Activated CD4-positive, alpha-beta T cell treated with anti-CD3 and anti-CD28 coated beads for 1 hour (primary cell): ENCODE results near the gene MMP26.
"Not testable (repeated sequence)": the region's sequence is repeated elsewhere in the genome, so short reads cannot be mapped to it uniquely, and the experiment has no call there.

Source experiments
- DNase-seq: peaks from one replicate; pipeline ENCODE4 v3.0.0-alpha.2; 2020

MMP26 gene

DNA sequence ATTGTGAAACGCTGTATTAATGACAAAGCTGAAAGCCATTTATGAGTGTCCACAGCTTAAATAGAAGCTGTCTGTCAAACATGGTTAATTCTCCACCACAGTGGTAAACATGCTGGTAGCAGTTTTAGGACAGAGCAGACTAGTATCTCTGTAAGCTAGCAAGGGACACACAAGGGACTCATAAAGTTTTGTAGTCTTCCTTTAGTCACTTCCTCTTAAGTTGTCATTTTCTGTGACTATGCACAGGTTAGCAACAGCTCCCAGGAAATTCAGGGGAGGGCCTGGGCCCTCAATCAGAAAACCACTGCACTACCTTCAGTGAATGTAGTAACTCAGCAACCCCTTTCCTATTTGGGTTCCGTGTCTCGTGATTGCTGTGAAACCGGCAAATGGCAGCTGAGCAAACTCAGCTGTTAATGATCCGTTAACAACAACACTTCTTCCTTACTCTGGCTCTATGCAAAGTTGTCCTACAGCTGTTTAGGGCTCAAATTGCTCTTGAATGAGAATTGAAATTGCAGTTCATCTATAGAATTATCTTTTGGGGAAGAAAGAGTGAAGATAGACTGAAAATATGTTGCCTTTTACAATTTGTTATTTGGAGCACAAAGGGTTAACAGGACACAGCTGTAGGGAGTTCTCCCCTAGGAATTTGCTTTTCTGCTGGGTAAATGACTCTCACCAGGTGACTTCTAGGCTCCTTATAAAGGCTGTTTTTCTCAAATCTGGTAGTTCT, at the start of gene MMP26:
Gene MMP26, plus strand, starts transcription at position 731 of the 736 bp plus-strand sequence.
- DNase-seq: no peak

- DNase-seq: no peak
These were observed 45.7 kb upstream of the MMP26 start for GRCh38 chr11:4658629-4659445.

DNA sequence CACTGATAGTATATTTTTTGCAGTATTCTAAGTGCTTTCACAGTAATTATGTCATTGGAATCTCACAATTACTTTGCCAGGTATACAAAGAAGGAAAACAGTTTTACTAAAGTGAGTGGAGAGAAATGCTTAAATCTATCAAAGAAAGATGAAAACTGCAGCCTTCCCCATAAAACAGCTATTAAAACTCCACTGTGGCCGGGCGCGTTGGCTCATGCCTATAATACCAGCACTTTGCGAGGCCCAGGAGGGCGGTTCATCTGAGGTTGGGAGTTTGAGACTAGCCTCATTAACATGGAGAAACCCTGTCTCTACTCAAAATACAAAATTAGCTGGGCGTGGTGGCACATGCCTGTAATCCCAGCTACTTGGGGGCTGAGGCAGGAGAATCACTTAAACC, 41.7 kb upstream of the MMP26 start:
- no peak for DNase-seq

- no peak for DNase-seq
These were observed 40.4 kb upstream of the MMP26 start for GRCh38 chr11:4664183-4664582.

GRCh38 chr11:4664786-4665185, 39.8 kb upstream of the MMP26 start:
- DNase-seq: no peak

- no peak for DNase-seq
These were observed 39.2 kb upstream of the MMP26 start for GRCh38 chr11:4665424-4665823.

DNA sequence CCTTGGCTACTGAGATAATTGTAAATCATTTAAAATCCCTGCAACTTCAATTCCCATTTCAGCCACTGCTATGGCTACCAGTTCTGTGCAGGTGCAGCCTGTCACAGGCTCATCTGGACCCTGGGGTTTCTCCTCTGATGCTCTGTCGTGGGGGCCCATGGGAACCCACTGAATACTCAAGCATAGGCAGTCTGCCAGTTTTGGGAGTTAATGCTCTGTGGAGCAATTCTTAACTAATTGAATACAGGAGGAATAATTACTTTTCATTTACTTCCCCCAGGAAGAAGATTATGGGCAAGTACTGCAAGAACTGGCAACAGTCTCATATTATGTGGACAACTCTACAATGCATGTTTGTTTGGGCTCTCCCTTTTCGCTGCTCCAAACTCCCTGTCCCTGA, 32.8 kb upstream of the MMP26 start:
- DNase-seq: no peak

GRCh38 chr11:4672470-4672869, 32.1 kb upstream of the MMP26 start:
- DNase-seq: no peak

DNA sequence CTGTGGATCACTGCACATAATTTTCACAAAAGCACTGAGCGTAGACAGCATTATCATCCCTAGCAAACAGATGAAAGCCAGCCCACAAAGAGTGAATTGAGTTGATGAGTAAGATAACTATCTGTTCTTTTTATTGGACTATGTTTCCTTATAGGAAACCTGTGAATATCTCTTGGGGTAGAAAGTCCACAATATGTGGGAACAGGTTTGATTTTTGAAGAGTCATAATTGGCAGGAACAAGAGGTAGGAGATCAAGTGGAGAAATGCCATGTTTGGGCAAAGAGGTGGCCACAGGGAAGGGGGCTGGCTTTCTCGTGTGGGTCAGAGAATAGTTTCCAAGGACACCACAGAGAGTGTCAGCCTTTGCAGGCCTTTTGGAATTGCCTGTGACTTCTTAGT, 30.8 kb upstream of the MMP26 start:
- DNase-seq: no peak

DNA sequence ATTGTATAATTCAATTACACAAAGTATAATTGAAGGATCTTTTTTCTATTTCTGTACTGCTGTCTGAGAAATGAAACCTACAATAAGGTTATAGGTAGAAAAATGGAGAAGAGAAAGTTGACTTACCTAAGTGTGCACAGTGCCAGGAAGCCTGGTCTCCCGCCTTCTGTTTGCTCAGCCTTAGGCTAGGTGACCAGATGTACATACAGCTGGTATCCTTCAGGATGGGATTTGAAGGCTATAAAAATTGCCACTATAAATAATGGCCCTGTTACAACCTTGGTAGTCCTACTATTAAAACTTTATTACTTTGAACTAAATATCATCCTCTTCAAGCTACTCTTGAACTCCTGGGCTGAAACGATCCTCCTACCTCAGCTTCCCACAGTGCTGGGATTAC, 26.6 kb upstream of the MMP26 start:
- DNase-seq: no peak

GRCh38 chr11:4680341-4680740, 24.2 kb upstream of the MMP26 start:
- no peak for DNase-seq

- DNase-seq: no peak
These were observed 21.8 kb upstream of the MMP26 start for GRCh38 chr11:4682623-4683419.

DNA sequence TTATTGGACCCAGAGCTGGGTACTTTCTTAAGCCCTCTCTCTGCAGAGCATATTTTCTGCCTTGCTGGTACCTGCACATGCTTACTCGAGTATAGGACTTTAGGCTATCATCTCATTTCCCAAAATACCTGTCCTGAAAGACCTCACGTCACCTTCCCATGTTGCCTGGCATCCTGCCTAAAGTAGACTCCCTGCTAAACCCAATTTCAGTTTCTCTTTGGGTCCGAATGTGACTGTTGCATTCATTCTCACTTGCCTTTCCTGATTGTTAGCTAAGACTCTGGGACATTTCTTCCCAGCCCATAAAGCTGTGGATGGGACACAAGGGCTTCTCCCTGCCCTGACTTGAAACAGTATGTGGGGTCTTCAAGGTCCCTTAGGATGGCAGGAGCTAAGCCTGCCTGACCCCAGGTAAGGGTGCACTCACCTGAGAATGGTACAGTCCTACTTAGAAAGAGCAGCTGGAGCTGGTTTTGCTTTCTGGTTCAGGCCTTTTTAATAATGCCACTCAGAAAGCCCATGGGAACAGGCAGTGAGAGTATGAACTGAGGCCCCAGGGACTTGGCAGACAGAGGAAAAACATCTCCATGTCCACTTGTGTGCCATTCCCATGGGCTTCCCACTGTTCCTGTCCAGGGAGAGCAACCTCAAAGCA, 19.8 kb upstream of the MMP26 start:
- no peak for DNase-seq

GRCh38 chr11:4695442-4695841, 9.1 kb upstream of the MMP26 start:
- DNase-seq: no peak

DNA sequence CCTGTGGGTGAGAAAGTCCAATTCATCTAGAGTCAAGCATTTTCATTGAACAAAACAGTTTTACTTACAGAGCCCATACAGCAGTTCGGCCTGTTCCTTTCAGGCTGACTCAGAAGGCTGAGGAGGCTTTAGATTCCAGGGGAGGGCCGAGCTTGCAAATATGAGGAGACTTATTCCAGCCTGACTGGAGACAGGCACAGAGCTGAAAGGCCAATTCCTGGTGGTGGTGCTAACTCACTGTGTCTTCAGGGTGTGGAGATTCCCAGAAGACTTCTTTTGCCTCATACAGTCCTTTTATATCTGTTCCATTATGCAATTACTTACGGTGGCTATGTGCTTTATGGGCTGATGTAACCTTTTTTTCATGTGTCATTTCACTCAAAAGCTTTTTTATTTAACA, 7.0 kb upstream of the MMP26 start, which contains the start of gene OR51E2:
Gene OR51E2, minus strand, starts transcription at position 269 of the 400 bp plus-strand sequence. CDS start 15,142 bp downstream, outside the sequence.
- no peak for DNase-seq

DNA sequence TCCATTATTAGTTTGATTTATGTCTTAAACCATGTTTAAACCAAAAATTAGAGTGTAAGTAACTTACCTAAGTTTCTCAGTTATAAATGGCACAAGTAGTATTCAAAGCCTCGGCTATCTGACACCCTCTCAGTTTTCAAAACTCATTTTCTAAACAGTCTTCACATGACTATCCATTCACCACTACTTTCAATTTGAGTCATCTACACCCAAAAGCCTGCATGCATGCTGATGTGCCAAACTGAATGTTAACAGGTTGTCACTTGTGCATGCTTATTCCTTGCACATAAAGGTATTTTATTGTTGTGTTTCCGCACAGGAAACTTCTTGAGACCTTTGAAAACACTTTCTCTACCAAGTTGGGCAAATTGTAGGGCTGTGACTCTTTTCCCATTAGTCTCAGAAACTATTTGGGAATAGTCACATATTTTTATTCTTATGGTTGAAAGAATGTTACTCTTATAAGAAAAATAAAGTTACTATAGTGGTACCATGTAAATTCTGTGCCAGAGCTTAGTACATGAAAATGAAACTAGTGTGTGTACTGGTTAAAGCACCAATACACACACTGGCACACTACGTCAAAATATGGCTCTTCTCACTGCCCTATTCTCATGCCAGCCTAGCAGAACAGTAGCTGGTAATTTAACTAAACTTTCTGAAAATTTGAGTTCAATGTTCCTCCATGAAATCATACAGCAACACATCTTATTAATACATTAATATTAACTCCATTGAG, 4.7 kb upstream of the MMP26 start:
- no peak for DNase-seq

- no peak for DNase-seq
These were observed 4.2 kb upstream of the MMP26 start for GRCh38 chr11:4700436-4700820.

GRCh38 chr11:4704790-4705334, 278 bp downstream of the MMP26 start:
- DNase-seq: no peak

DNA sequence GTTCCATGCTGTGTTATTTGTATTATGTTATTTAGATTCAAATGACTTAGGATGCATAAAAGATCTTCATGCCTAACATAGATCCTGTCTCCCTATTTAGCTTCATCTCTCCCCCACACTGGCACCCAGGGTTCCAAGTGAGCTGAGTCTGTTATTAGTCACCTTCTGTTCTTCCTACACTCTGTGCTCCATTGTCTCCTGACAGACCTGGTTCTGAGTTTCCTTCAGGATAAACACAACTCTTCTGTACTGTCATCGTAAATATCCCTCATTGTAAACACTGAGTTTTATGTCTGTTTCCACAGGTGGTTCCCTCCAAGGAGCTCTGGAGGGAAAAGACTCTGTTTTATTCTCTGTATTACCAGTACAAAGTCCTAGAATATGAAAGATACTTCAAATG, 8.7 kb downstream of the MMP26 start:
- DNase-seq: no peak

DNA sequence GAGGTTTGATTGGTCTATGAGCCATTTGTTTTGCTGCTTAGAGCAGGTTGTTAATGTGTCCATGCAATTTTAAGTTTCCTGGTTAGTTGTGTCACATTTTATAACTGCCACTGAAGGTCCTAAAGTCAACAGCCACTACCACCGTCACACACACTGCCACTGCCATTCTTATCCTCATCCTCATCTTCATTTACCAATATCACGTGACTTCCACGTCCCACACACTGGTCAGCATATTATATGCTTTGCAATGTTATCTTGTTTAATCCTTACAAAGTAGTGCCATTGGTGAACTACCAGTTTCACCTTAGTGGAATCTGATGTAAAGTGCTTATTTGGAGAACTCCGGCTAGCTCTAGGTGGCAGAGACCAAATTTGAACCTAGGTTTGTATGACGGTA, 9.7 kb downstream of the MMP26 start:
- DNase-seq: no peak

DNA sequence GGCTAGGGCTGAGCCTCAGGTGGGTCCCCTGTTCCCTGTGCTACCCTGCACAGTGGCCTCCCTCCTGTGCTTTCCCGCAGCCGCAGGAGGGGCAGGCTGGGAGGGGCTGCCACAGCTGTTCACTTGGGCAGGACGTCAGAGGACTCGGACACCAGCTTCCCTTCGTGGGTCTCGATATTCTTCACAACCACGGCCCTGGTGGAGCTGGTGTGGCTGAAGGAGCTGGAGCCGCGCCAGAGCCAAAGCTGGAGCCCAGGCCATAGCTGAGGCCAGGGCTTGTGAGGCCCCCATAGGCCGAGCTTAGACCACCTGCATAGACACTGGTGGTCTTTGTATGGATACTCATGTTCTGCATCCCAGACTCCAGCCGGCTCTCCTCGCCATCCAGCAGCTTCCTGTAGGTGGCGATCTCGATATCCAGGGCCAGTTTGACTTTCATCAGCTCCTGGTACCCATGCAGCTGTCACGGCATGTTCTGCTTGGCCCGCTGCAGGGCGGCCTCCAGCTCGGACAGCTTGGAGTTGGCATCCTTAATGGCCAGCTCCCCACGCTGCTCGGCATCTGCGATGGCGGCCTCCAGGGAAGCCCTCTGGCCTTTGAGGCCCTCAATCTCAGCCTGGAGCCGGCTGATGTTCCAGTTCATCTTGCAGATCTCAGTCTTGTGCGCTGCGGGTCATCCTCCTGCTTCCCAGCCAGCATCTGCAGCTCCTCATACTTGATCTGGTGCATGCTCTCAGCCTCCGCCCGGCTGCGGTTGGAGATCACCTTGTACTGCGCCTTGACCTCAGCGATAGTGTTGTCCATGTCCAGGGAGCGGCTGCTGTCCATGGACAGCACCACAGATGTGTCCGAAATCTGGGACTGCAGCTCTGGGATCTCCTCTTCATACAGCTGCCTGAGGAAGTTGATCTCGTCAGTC, 18.3 kb downstream of the MMP26 start:
- DNase-seq: not testable (repeated sequence)
